ENCODE results near the gene STMN1. TPM values are rescaled to one million over a fixed set of nuclear protein-coding genes. Genes with fewer than 3 reads are reported as not detected.

Gene STMN1
- total RNA-seq, 4 donors from 2014 or later, result 21.8 to 33.6 (median 28.1) TPM

DNA sequence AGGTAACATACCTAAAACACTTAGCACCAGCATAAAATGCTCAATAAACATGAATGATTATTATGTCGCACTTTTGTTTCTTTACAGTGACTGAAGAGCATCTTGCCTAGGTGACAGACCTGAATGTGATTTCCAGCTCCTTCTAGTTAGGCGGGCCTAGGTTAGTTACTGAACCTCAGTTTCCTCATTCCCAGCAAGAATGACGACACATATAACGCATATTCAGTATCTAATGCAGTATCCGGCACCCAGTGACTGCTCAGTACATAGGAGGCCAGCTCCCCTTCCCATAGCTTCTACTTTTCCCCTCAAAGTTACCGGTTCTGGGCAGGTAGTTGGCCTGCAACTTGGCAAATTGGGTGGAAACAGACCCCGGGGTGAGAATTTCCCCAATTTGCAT, 47.7 kb downstream of the STMN1 start:
- WGBS, result 43% methylated on average over 7 of the region's 7 CpGs

DNA sequence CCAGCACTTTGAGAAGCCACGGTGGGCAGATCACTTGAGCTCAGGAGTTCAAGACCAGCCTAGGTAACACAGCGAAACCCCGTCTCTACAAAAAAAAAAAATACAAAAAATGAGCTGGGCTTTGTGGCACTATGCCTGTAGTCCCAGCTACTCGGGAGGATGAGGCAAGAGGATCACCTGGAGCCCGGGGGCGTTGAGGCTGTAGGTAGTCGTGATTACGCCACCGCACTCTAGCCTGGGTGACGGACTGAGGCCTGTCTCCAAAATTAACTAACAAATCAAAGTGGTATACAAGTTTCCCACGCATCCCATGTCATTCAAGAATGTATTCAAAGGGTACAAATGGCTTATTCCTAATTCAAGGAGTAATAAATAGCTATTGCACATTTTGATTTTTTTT, 49.4 kb downstream of the STMN1 start:
- WGBS, result 82% methylated on average over 11 of the region's 11 CpGs
- no peak for DNase-seq (ENCODE audit: low spot score in 2 of 2)

More for the DNA sequence above, 47.7 kb downstream of the STMN1 start:
- Histone ChIP-seq H3K9me3 (no peaks in the 10 kb centered on the region), H3K4me3 (peak overlapping the region; percentile 60), H3K36me3 (peaks cover 13% of the 10 kb centered on the region), H3K27ac (no peak overlapping the region), H3K4me1 (peaks cover 34% of the 10 kb centered on the region), H3K27me3 (no peaks in the 10 kb centered on the region)
- TF ChIP-seq, protein P1, sequence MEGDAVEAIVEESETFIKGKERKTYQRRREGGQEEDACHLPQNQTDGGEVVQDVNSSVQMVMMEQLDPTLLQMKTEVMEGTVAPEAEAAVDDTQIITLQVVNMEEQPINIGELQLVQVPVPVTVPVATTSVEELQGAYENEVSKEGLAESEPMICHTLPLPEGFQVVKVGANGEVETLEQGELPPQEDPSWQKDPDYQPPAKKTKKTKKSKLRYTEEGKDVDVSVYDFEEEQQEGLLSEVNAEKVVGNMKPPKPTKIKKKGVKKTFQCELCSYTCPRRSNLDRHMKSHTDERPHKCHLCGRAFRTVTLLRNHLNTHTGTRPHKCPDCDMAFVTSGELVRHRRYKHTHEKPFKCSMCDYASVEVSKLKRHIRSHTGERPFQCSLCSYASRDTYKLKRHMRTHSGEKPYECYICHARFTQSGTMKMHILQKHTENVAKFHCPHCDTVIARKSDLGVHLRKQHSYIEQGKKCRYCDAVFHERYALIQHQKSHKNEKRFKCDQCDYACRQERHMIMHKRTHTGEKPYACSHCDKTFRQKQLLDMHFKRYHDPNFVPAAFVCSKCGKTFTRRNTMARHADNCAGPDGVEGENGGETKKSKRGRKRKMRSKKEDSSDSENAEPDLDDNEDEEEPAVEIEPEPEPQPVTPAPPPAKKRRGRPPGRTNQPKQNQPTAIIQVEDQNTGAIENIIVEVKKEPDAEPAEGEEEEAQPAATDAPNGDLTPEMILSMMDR (IDR thresholded peaks at IDR 0.05), result no peak
- no peak for TF ChIP-seq POLR2AphosphoS5 (IDR thresholded peaks at IDR 0.05)
- TF ChIP-seq POLR2A (IDR thresholded peaks at IDR 0.05), result no peak
- TF ChIP-seq EP300 (IDR thresholded peaks at IDR 0.05), result no peak
- no peak for DNase-seq (ENCODE audit: low spot score in 2 of 2)

DNA sequence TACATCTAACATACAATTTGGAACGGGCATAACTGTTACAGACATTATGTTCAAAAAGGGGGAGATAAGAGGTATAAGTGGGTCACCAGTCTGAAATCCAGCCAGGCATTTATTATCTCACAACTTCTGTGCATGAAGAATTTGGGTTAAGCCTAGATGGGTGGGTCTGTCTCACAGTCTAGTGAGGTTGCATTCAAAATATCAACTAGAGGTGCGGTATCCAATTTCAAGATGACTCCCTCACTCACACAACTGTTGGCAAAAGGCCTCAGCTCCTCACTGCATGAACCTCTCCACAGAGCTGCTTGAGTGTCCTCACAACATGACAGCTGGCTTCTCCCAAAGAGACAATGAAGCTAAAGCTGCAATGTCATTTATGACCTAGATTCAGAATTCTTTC, 51.7 kb downstream of the STMN1 start:
- peaks cover 12% of the 10 kb centered on the region for H3K4me1 ChIP-seq
- TF ChIP-seq, protein P1 (IDR thresholded peaks at IDR 0.05), result no peak
- TF ChIP-seq POLR2A (IDR thresholded peaks at IDR 0.05) (no peak), EP300 (IDR thresholded peaks at IDR 0.05) (no peak)
- DNase-seq (ENCODE audit: low spot score in 2 of 2), result no peak
- no peak overlapping the region for H3K4me3 ChIP-seq
- no peaks in the 10 kb centered on the region for H3K27me3 ChIP-seq
- 82% methylated on average over 2 of the region's 2 CpGs for WGBS
- H3K27ac ChIP-seq, result no peak overlapping the region
- no peaks in the 10 kb centered on the region for H3K9me3 ChIP-seq
- no peaks in the 10 kb centered on the region for H3K36me3 ChIP-seq

More for the DNA sequence above, 49.4 kb downstream of the STMN1 start:
- Histone ChIP-seq H3K4me1 (peaks cover 23% of the 10 kb centered on the region), H3K27ac (no peak overlapping the region), H3K4me3 (no peak overlapping the region), H3K27me3 (no peaks in the 10 kb centered on the region), H3K9me3 (no peaks in the 10 kb centered on the region), H3K36me3 (no peaks in the 10 kb centered on the region)
- TF ChIP-seq EP300 (IDR thresholded peaks at IDR 0.05) (no peak), POLR2A (IDR thresholded peaks at IDR 0.05) (no peak), POLR2AphosphoS5 (IDR thresholded peaks at IDR 0.05) (no peak)
- TF ChIP-seq, protein P1 (IDR thresholded peaks at IDR 0.05), result no peak

Other genes with a start within 250 kb of the STMN1 start
- 10 to 100 TPM; 21.9 to 39.3 (median 26.9) TPM for gene SELENON, start 106.2 kb downstream of the STMN1 start, total RNA-seq
- gene MTFR1L, start 86.5 kb downstream of the STMN1 start, total RNA-seq, result 10 to 100 TPM; 35.2 to 79.3 (median 48.1) TPM
- gene AUNIP, start 47.0 kb downstream of the STMN1 start, total RNA-seq, result under 1 TPM in 3 of 4 donors, not detected in 1; 0.26 to 0.89 (median 0.49) TPM
- gene PAQR7, start 30.7 kb downstream of the STMN1 start, total RNA-seq, result 10 to 100 TPM; 14.3 to 20.9 (median 16.6) TPM
- 10 to 100 TPM; 16.6 to 31.3 (median 20.0) TPM for gene PAFAH2, start 91.6 kb upstream of the STMN1 start, total RNA-seq
- 1 to 10 TPM; 1.6 to 9.5 (median 4.2) TPM for gene EXTL1, start 115.4 kb upstream of the STMN1 start, total RNA-seq
- gene SLC30A2, start 139.7 kb upstream of the STMN1 start, total RNA-seq, result 1 to 10 TPM in 2 of 4 donors, under 1 TPM in 2; 0.15 to 2.0 (median 1.1) TPM
- gene TRIM63, start 161.2 kb upstream of the STMN1 start, total RNA-seq, result 1 to 10 TPM in 3 of 4 donors, under 1 TPM in 1; 0.42 to 2.4 (median 1.5) TPM
- gene PDIK1L, start 205.4 kb upstream of the STMN1 start, total RNA-seq, result 10 to 100 TPM in 2 of 4 donors, 1 to 10 TPM in 2; 9.1 to 14.1 (median 10.0) TPM